Peyer's patch (tissue), 4 donors: ENCODE measurements around the gene HDAC9.

Experiments used
- CTCF ChIP-seq, 6 experiments: fragments of 450-650 bp in 4 of 6; fragments of 200-600 bp in 2 of 6; sonication (generic) in 1 of 6; IDR thresholded peaks; one replicate each; pipeline ENCODE4 v1.5.1; 2017 to 2019; ENCODE audit warnings: antibody characterized with exemption in 6 of 6, mild to moderate bottlenecking in 3 of 6, moderate library complexity in 1 of 6
- POLR2A ChIP-seq, 2 donors: fragments of 450-650 bp; IDR thresholded peaks; one replicate each; pipeline ENCODE4 v1.5.1; 2017; ENCODE audit warnings: antibody characterized with exemption in 2 of 2, mild to moderate bottlenecking in 2 of 2, moderate library complexity in 2 of 2

GRCh38 chr7:18457832-18458231 is 37.7 kb upstream of the HDAC9 start:
- no peak for TF ChIP-seq CTCF (IDR thresholded peaks at IDR 0.05)
- no peak for TF ChIP-seq POLR2A (IDR thresholded peaks at IDR 0.05)
